Measurements from ENCODE around the gene ITPK1.

DNA sequence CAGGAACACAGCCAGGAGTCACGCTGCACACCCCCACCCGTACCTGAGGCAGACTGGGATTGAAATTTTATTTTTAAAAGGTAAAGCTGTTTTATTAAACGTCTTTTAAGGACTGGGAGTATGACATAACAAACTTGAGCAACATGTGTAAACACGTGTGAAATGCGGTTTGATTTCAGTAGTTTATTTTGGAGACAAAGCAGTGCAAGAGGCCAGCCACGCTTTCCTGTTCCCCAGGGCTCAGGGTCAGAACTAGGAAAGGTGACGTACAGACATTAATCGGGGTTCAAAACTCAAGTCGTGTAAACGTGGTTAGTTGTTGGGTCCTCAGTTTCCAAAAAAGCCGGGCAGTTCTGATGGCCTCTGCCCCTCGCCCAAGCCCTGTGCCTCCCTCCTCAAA lies 176.0 kb downstream of the ITPK1 start:
- TF ChIP-seq PATZ1 (CRISPR knock-in tag; IDR thresholded peaks at IDR 0.05; ENCODE audit: borderline replicate concordance), result no peak
- no peak for TF ChIP-seq CSDC2 (CRISPR knock-in tag; IDR thresholded peaks at IDR 0.05)
